HCT116 (cell line): ENCODE measurements around the gene SSRP1.

Source experiments
- CBX3 ChIP-seq: IDR thresholded peaks from 2 replicates; pipeline ENCODE4 v1.6.1; 2012; ENCODE audit warnings: low read depth
- CEBPB ChIP-seq: IDR thresholded peaks from 2 replicates; pipeline ENCODE4 v1.6.1; 2012; ENCODE audit warnings: low read depth
- CTCF ChIP-seq, 3 experiments: fragments of 200-600 bp in 1 of 3; sonication (generic) in 1 of 3; IDR thresholded peaks in 2 of 3; conservative IDR thresholded peaks in 1 of 3; 2 replicates each; pipeline ENCODE4 v1.5.1; 2012 to 2017; ENCODE audit warnings: low read depth in 2 of 3, low read length in 2 of 3, antibody characterized with exemption in 1 of 3, borderline replicate concordance in 1 of 3, control low read depth in 1 of 3, mild to moderate bottlenecking in 1 of 3, mixed read lengths in 1 of 3, mixed run types in 1 of 3, moderate library complexity in 1 of 3; ENCODE audit not compliant: insufficient read depth in 1 of 3
- JUND ChIP-seq: IDR thresholded peaks from 2 replicates; pipeline ENCODE4 v1.6.1; 2012
- MAX ChIP-seq: IDR thresholded peaks from 2 replicates; pipeline ENCODE4 v1.6.1; 2012
- POLR2A ChIP-seq: IDR thresholded peaks from 2 replicates; pipeline ENCODE4 v1.7.0; 2011; ENCODE audit warnings: borderline replicate concordance; ENCODE audit not compliant: insufficient read depth, insufficient read length; ENCODE audit errors: extremely low read depth
- REST ChIP-seq: IDR thresholded peaks from 2 replicates; pipeline ENCODE4 v1.6.1; 2012; ENCODE audit warnings: low read depth
- SP1 ChIP-seq: IDR thresholded peaks from 2 replicates; pipeline ENCODE4 v1.6.1; 2012; ENCODE audit warnings: low read depth
- SRF ChIP-seq: IDR thresholded peaks from 2 replicates; pipeline ENCODE4 v1.6.1; 2012; ENCODE audit warnings: low read depth
- TCF7L2 ChIP-seq: IDR thresholded peaks from 2 replicates; pipeline ENCODE4 v1.7.0; 2011; ENCODE audit warnings: borderline replicate concordance, inconsistent platforms; ENCODE audit not compliant: insufficient read depth, insufficient read length; ENCODE audit errors: extremely low read depth
- ZNF274 ChIP-seq: fragments of 200-500 bp; sonication (Bioruptor generic); IDR thresholded peaks from 2 replicates; pipeline ENCODE4 v1.6.1; 2014; ENCODE audit warnings: mild to moderate bottlenecking, low read depth, low read length, inconsistent platforms

GRCh38 chr11:57360991-57361390, 25.3 kb upstream of the SSRP1 start:
- TF ChIP-seq SP1 = no peak
- no peak for TF ChIP-seq ZNF274
- TF ChIP-seq JUND = no peak
- no peak for TF ChIP-seq CTCF (IDR thresholded peaks at IDR 0.05 in 2 of 3, conservative IDR thresholded peaks at IDR 0.05 in 1 of 3; ENCODE audit: borderline replicate concordance in 1 of 3, insufficient read depth in 1 of 3, low read depth in 2 of 3, low read length in 2 of 3)
- TF ChIP-seq CBX3 = no peak
- TF ChIP-seq MAX = no peak
- TF ChIP-seq REST = no peak
- no peak for TF ChIP-seq TCF7L2
- TF ChIP-seq CEBPB = no peak
- no peak for TF ChIP-seq SRF
- TF ChIP-seq POLR2A = no peak
